A549 (cell line): Measurements from ENCODE around the gene SEMA3C.

Experiments
- CTCF ChIP-seq: fragments of >200 bp; sonication (Bioruptor Twin); formaldehyde crosslinking; IDR thresholded peaks from 3 replicates; pipeline ENCODE4 v1.5.1; 2016
- E2F6 ChIP-seq: IDR thresholded peaks from 2 replicates; pipeline ENCODE4 v1.6.1; 2012; ENCODE audit warnings: low read depth, borderline replicate concordance
- MYC ChIP-seq: IDR thresholded peaks from 2 replicates; pipeline ENCODE4 v1.6.1; 2012; ENCODE audit warnings: mild to moderate bottlenecking, inconsistent platforms, low read length, improper control_type of control experiment, borderline replicate concordance
- RNF2 ChIP-seq: fragments of 200-600 bp; sonication (generic); IDR thresholded peaks from 2 replicates; pipeline ENCODE4 v1.6.1; 2016; ENCODE audit warnings: low read depth, mild to moderate bottlenecking, antibody characterized with exemption, moderate library complexity, borderline replicate concordance
- TF ChIP-seq, protein P1 (sequence below): IDR thresholded peaks from 2 replicates; pipeline ENCODE4 v1.6.1; 2012

DNA sequence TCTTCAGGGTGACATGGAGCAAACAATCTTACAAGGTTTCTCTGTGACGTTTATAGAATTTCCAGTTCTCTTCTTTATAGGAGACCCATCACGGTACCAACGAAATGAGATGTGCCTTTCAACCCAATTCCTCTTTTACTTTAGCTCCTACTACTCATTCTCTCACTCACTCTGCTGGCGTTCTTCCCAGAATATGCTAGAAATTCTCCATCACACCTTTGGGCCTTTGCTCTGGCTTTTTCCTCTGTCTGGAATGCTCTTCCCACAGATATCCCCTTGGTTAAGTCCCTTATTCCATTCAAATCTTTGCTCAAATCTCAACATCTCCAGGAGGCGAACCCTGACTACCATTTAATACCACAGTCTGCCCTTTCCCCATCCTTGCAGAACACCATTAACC, 39.0 kb downstream of the SEMA3C start:
- TF ChIP-seq CTCF (no peak), RNF2 (no peak), MYC (no peak), E2F6 (no peak)
- TF ChIP-seq, protein P1, sequence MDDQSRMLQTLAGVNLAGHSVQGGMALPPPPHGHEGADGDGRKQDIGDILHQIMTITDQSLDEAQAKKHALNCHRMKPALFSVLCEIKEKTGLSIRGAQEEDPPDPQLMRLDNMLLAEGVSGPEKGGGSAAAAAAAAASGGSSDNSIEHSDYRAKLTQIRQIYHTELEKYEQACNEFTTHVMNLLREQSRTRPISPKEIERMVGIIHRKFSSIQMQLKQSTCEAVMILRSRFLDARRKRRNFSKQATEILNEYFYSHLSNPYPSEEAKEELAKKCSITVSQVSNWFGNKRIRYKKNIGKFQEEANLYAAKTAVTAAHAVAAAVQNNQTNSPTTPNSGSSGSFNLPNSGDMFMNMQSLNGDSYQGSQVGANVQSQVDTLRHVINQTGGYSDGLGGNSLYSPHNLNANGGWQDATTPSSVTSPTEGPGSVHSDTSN = no peak
